NB4 (cell line): ENCODE data around the gene DPF1.

Experiments used
- CTCF ChIP-seq: IDR thresholded peaks from one replicate; pipeline ENCODE4 v1.5.1; 2012; ENCODE audit warnings: low read depth, low read length
- MAX ChIP-seq: IDR thresholded peaks from 2 replicates; pipeline ENCODE4 v1.6.1; 2011; ENCODE audit warnings: low read depth, low read length
- MYC ChIP-seq: IDR thresholded peaks from 2 replicates; pipeline ENCODE4 v1.6.1; 2011; ENCODE audit warnings: low read depth, low read length
- POLR2A ChIP-seq: IDR thresholded peaks from 2 replicates; pipeline ENCODE4 v1.6.1; 2011; ENCODE audit warnings: mild to moderate bottlenecking; ENCODE audit not compliant: insufficient read length; ENCODE audit errors: extremely low read depth

DNA sequence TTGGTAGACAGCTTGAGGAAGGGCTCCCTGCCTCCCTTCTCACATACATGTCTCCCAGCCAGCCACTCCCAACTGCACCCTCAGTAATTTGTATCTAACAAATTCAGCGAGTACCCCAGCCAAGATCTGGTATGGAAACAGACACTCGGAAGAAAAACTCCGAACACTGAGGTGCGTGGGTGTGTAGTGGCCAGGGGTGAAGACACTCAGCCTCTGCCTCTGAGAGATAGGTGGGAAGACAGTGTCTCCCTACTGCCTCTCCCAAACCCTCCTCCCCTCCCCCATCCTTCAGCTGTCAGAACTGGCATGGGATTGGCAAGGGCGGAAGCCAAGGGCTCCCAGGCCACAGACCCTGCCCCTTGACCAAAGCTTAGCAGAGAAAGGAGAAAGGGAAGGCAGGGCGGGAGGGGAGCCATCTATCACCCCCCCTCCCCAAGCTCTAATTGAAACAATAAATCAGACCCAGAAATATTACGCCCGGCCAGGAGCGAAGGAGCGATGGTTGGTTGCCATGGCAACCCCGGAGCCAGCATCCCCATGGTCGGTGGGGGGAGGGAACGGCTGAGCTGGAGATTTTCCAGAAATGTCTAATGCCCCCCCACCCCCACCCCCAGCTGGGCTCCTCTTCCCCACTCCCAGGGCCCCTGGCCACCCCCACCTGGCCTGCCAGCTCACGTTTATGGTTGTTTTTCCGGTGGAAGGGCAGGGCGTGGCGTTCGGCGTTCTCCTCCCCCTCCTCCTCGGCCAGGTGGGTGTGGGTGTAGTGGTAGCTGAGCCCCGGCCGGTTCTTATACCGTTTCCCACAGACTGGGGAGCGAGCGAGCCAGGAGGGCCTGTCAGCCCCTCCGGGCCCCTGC is 7.0 kb downstream of the DPF1 start:
- TF ChIP-seq CTCF (no peak), POLR2A (no peak), MYC (no peak), MAX (no peak)
